ENCODE measurements around the gene RAB37. TPM values are rescaled to one million over a fixed set of nuclear protein-coding genes. Genes with fewer than 3 reads are reported as not detected.
A peak's percentile ranks its signal among the peaks of the same experiment; 100 is the strongest.

The RAB37 gene
- total and polyA plus RNA-seq, 8 donors: 2.0 to 42.9 (median 5.3) TPM; not detected in 3

GRCh38 chr17:74748279-74748528, 11.1 kb downstream of the RAB37 start:
- H3K4me1 ChIP-seq: peaks cover 32 to 85% (median 79%) of the 10 kb centered on the region in 4 donors
- H3K9me3 ChIP-seq: no peaks in the 10 kb centered on the region
- TF ChIP-seq EP300 (IDR thresholded peaks at IDR 0.05) (no peak), CTCF (IDR thresholded peaks at IDR 0.05) (peak in 2 of 7 experiments; percentile 11 to 29)
- intact Hi-C loops (cut with DNase I; ENCODE audit: low total_unique reads): no loop called here
- H3K4me3 ChIP-seq: peak overlapping the region; percentile 84 to 93 (median 87)
- no peak for DNase-seq
- WGBS, 5 donors: 0 to 1% (median 0%) methylated on average over 5 to 34 of the region's 34 CpGs
- peak overlapping the region; percentile 87 to 94 (median 91) for H3K27ac ChIP-seq
- no peaks in the 10 kb centered on the region for H3K36me3 ChIP-seq
- H3K27me3 ChIP-seq: no peaks in the 10 kb centered on the region

- peak within 1 kb of the TSS; percentile 87 to 95 (median 92) for H3K27ac ChIP-seq
- H3K4me1 ChIP-seq: peaks cover 32 to 85% (median 80%) of the 10 kb centered on the region in 4 donors
- WGBS, 5 donors: 0 to 1% (median 0%) methylated on average over 31 to 90 of the region's 90 CpGs
- no peaks in the 10 kb centered on the region for H3K9me3 ChIP-seq
- TF ChIP-seq POLR2A (IDR thresholded peaks at IDR 0.05): peak in 2 of 4 donors; percentile 38 to 95
- peak; percentile 82 to 99 (median 98) for TF ChIP-seq POLR2AphosphoS5 (IDR thresholded peaks at IDR 0.05)
- TF ChIP-seq EP300 (IDR thresholded peaks at IDR 0.05): no peak
- TF ChIP-seq CTCF (IDR thresholded peaks at IDR 0.05): peak in 2 of 7 experiments; percentile 5 to 23
- no peaks in the 10 kb centered on the region for H3K27me3 ChIP-seq
- H3K4me3 ChIP-seq: peak within 1 kb of the TSS; percentile 84 to 93 (median 87)
- DNase-seq: peak; percentile 97
- H3K36me3 ChIP-seq: no peaks in the 10 kb centered on the region
- intact Hi-C loops (cut with DNase I; ENCODE audit: low total_unique reads): no loop called here
Observed at GRCh38 chr17:74748529-74749278, 11.6 kb downstream of the RAB37 start, which contains the start of gene NHERF1. TSS of gene NHERF1 (plus strand) at chr17:74748628. CDS start at chr17:74748847, 219 bp downstream.

GRCh38 chr17:74749279-74750038, 12.4 kb downstream of the RAB37 start:
- peak in 1 of 2 donors; percentile 66 for DNase-seq
- H3K4me1 ChIP-seq: peaks cover 30 to 82% (median 77%) of the 10 kb centered on the region in 4 donors
- H3K36me3 ChIP-seq: no peaks in the 10 kb centered on the region
- intact Hi-C loops (cut with DNase I; ENCODE audit: low total_unique reads): no loop called here
- TF ChIP-seq CTCF (IDR thresholded peaks at IDR 0.05): no peak
- no peak for TF ChIP-seq POLR2AphosphoS5 (IDR thresholded peaks at IDR 0.05)
- TF ChIP-seq POLR2A (IDR thresholded peaks at IDR 0.05): no peak
- no peak for TF ChIP-seq EP300 (IDR thresholded peaks at IDR 0.05)
- H3K27ac ChIP-seq: peak overlapping the region; percentile 87 to 95 (median 92)
- WGBS, 5 donors: 0 to 5% (median 1%) methylated on average over 28 to 46 of the region's 46 CpGs
- no peaks in the 10 kb centered on the region for H3K27me3 ChIP-seq
- H3K4me3 ChIP-seq: peak overlapping the region; percentile 84 to 93 (median 87)
- H3K9me3 ChIP-seq: no peaks in the 10 kb centered on the region

- TF ChIP-seq CTCF (IDR thresholded peaks at IDR 0.05) (no peak), POLR2AphosphoS5 (IDR thresholded peaks at IDR 0.05) (no peak)
- intact Hi-C loops (cut with DNase I; ENCODE audit: low total_unique reads): no loop called here
- peak overlapping the region; percentile 87 to 95 (median 92) for H3K27ac ChIP-seq
- H3K9me3 ChIP-seq: no peaks in the 10 kb centered on the region
- 15 to 43% (median 40%) methylated on average over 4 to 6 of the region's 6 CpGs for WGBS, 5 donors
- H3K4me1 ChIP-seq: peaks cover 28 to 78% (median 73%) of the 10 kb centered on the region in 4 donors
- no peak for DNase-seq
- no peaks in the 10 kb centered on the region for H3K27me3 ChIP-seq
- peak overlapping the region; percentile 84 to 93 (median 87) for H3K4me3 ChIP-seq
- peaks cover 0 to 2% (median 0%) of the 10 kb centered on the region in 4 donors for H3K36me3 ChIP-seq
Observed at GRCh38 chr17:74750039-74750326, 12.9 kb downstream of the RAB37 start.
